Right lung (tissue), 5 donors: ENCODE data around the gene AARSD1. TPM values are rescaled to one million over a fixed set of nuclear protein-coding genes. Genes with fewer than 3 reads are reported as not detected.
"Not testable (repeated sequence)": the region's sequence is repeated elsewhere in the genome, so short reads cannot be mapped to it uniquely, and the experiment has no call there.

Experiments
- DNase-seq, 2 donors: peaks; one replicate each; pipeline ENCODE4 v3.0.0-alpha.2; 2013
- polyA plus RNA-seq, 5 donors: library from polyadenylated mRNA; unstranded; fragments of 120-200 nt; gene quantifications; one replicate each; pipeline versions ENCODE4 v1.2.1 to v1.2.3, GENCODE V29; 2013; ENCODE audit warnings: inconsistent platforms in 1 of 5, low replicate concordance in 1 of 5; ENCODE audit not compliant: insufficient read length in 5 of 5, insufficient read depth in 1 of 5

Gene AARSD1
- polyA plus RNA-seq, 5 donors: 60.1 to 83.9 (median 66.5) TPM

DNA sequence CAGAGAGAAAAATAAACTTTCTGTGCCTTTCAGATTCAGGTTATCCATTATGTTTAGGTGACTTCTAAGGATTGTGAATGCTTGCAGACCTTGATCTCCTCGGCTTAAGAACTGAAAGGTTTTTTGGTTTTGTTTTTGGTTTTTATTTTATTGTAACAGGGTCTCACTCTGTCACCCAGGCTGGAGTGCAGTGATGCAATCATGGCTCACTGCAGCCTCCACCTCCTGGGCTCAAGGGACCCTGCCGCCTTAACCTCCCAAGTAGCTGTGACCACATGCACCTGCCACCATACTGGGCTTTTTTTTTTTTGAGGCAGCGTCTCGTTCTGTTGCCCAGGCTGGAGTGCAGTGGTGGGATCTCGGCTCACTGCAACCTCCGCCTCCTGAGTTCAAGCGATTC lies 40.8 kb downstream of the AARSD1 start:
- DNase-seq: not testable (repeated sequence)

DNA sequence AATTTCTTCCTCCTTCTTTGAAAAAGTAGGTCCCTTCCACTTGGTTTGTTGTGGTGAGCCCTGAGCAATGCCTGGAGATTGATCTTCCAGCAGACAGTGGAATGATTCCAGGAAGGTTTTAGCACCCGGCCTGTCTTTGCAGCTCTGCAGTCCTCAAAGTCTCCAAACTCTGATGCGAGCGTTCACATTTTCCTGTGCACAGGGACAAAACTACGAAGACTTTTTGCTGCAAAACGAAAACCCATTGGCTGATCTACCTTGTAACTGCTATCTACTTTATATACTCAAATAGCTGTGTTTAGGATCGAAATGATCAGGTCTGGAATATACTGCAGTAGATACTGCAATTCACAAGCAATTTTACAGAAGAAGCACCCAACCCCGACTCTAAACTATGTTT lies 42.0 kb downstream of the AARSD1 start:
- no peak for DNase-seq

DNA sequence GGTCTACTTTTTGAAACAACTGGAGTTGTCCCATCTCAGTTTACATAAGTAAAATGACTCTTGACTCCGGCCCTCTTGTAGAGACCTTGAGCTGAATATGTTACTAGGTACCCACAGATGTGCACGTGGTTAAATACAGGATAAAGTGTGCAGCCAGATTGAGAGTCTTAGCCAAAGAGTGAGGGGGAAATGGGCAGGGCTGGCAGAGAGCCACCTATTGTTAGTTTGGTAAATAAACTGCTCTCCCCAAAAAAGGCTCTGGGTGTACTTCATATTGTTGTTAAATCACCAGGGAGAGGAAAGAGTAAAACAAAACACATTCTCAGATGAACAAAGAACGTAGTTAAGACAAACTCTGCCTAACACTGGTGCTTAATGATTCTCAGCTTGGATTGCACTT lies 43.3 kb downstream of the AARSD1 start:
- DNase-seq: peak in 1 of 2 donors; percentile 52

DNA sequence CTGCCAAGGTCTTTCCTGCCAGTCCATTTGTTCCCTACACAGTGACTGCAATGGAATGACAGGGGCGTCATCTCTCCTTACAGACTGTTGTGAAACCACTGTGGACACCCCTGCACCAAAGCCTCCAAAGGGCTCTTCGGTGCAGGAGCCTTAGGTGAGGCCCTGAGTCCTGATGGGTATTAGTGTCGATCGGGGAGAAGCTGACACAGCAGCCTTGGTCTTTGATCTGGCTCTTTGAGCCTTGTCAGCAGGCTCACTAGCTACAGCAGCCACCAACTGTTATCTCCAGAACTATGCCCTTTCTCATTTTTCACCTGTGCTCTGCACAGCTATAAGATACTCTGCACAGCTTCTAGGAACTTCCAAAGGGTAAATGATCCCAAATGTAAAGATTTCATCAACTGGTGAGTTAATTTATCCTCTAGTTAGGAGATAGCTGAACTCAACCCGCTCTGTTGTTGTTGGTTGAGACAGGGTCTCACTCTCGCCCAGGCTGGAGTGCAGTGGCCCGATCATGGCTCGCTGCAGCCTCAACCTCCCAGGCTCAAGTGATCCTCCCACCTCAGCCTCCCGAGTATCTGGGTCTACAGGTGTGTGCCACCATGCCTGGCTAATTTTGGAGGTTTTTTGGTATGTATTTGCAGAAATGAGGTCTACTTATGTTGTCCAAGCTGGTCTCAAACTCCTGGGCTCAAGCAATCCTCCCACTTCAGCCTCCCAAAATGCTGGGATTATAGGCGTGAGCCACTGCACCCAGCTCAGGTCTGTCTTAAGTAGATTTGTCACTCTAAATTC lies 44.0 kb downstream of the AARSD1 start:
- DNase-seq: no peak

DNA sequence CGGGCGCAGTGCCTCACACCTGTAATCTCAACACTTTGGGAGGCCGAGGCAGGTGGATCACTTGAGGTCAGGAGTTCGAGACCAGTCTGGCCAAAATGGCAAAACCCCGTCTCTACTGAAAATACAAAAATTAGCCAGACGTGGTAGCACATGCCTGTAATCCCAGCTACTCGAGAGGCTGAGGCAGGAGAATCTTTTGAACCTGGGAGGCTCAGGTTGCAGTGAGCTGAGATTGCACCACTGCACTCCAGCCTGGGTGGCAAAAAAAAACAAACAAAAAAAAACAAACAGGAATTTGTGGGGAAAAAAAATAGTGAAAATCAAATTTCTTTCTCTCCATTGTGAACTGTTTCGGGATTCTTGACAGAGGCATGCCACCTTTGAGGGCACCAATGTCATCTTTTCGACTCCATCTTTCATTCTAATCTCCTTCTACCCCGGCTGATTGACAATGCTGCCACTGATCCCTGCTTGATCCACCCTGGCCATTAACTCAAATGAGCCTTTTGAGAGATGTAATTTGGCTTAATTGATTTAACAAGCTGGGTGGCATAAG lies 44.7 kb downstream of the AARSD1 start:
- DNase-seq: not testable (repeated sequence)

DNA sequence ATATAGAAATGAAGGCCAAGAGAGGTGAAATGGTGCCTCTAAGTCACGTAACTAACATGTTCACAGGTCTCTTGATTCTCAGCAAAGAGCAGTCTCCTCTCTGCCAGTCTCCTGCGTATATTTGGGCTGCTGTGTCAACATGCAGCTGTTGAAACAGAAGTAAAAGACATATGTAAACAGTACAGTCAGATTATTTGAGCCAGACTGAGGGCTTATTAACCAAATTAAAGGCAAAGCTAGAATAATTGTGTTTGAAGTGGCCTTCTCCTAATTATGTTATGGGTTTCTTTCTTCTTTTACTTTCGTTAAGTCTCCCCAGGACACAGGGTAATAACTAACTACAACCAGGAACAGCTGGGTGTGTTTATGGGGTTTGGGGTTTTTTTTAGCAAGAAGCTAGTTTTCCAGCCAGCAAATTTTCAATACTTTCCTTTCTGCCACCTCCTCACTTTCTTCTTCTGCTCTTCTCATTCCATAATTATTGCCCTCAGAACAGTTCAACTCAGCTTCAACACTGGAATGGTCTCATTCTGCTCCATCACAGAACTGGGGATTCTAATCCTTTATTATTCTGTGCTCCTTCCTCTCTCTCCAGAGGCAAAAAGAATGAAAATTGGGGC lies 45.2 kb downstream of the AARSD1 start:
- DNase-seq: peak in 1 of 2 donors; percentile 46

DNA sequence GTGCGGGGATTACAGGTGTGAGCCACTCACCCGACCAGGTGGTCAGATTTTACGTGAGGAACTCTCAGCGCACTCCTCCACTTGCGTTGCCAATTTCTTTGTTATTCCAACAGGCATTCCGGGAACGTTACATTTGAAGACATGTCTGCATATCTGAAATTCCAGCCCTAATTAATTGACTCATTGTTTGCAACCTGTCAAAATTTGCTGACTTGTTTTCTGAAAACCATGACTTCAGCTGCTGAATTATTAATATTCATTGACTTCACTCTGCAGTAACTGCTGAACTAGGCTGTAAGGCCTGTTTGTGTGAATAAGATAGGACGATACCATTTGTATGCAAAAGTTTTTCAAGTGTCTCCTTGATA lies 47.0 kb downstream of the AARSD1 start:
- DNase-seq: no peak

DNA sequence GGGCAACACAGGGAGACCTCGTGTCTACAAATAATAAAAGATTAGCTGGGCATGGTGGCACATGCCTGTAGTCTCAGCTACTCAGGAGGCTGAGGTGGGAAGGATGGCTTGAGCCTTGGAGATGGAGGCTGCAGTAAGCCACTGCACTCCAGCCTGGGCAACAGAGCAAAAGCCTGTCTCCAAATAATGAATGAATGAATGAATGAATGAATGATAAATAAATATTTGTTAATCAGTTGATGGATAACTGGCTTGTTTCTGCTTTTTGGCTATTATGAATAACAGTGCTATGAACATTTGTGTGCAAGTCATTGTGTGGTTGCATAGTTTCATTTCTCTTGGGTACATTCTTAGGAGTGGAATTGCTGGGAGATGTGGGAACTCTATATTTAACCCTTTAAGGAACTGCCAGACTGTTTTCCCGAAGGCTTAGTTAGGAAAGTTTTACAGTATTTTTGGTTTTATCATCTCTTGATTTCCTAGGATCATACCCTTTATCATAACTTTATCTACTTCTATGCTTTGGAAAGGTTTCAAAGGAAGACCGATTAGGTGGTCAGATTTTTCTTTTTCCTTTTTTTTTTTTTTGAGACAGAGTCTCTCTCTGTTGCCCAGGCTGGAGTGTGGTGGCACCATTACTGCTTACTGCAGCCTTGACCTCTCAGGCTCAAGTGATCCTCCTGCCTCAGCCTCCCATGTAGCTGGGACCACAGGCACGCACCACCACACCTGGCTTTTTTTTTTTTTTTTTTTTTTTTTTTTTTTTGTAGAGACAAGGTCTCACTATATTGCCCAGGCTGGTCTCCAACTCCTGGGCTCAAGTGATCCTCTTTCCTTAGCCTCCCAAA lies 47.6 kb downstream of the AARSD1 start:
- DNase-seq: not testable (repeated sequence)

DNA sequence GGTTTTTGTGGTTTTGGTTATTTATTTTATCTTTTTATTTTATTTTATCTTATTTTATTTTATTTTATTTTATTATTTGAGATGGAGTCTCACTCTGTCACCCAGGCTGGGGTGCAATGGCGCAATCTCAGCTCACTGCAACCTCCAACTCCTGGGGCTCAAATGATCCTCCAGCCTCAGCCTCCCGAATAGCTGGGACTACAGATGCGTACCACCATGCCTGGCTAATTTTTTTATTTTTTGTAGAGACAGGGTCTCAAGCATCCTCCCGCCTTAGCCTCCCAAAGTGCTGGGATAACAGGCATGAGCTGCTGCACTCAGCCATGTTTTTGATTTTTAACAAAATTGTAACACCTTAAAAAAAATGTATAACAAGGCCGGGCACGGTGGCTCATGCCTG lies 49.0 kb downstream of the AARSD1 start:
- DNase-seq: not testable (repeated sequence)

DNA sequence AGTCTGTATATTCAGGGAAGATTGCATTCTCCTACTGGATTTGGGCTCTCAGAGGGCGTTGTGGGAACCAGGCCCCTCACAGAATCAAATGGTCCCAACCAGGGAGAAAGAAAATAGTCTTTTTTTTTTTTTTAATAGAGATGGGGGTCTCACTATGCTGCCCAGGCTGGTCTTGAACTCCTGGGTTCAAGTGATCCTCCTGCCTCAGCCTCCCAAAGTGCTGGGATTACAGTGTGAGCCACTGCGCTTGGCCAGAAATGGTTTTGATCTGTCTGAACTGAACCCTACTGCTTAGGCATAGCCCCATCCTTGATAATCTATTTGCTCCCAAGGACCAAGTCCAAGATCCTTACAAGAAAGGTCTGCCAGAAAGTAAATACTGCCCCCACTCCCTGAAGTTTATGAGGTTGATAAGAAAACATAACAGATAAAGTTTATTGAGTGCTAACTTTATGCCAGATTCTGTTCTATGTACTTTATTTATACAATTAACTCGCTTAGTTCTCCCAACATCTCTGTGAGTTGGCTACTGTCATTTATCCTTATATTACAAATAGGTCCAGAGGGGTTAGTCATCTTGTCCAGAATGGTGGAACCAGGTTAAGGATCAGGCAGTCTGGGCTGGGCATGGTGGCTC lies 50.2 kb downstream of the AARSD1 start:
- DNase-seq: no peak

DNA sequence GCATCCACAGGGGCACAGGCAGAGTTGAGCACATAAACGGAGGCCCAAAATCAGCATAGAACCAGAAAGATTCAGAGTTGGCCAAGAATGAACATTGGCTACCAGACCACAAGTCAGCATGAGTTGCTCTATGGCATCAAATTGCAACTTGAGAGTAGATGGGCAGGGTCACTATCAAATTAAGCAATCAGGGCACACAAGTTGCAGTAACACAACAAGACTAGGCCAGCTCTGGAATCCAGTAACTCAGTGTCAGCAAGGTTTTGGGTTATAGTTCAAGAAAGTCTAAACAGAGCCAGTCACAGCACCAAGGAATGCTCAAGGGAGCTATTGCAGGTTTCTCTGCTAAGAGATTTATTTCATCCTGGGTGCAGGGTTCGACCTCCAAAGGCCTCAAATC lies 50.7 kb downstream of the AARSD1 start:
- no peak for DNase-seq

DNA sequence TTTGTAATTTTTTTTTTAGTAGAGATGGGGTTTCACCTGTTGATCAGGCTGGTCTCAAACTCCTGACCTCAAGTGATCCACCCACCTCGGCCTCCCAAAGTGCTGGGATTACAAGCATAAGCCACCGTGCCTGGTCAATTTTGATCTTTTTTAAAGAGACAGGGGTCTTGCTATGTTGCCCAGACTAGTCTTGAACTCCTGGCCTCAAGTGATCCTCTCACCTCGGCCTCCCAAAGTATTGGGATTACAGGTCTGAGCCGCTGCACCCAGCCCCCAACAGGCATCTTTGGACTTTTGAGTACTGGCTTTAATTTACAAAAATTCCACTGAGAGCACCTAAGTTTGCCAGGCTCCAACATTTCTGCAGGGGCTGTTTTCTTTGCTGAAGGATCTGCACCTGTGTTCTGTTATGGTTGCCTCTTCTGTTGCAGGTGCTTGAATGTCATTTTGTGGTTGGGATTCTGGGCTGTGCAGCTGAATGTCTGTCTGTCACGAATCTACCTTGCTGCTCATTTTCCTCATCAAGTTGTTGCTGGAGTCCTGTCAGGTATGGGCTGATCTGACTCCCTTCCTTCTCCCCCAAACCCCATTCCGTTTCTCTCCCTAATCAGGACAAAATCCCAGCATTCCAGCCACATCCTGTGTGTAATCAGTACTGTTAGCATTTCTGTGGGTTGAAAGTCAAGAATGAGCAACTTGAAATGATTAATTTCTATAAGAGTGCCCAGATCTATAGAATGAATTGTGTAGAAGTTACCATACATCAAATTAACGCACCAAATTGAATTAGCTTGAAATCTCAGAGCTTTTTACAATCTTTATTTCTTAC lies 55.2 kb downstream of the AARSD1 start:
- no peak for DNase-seq

DNA sequence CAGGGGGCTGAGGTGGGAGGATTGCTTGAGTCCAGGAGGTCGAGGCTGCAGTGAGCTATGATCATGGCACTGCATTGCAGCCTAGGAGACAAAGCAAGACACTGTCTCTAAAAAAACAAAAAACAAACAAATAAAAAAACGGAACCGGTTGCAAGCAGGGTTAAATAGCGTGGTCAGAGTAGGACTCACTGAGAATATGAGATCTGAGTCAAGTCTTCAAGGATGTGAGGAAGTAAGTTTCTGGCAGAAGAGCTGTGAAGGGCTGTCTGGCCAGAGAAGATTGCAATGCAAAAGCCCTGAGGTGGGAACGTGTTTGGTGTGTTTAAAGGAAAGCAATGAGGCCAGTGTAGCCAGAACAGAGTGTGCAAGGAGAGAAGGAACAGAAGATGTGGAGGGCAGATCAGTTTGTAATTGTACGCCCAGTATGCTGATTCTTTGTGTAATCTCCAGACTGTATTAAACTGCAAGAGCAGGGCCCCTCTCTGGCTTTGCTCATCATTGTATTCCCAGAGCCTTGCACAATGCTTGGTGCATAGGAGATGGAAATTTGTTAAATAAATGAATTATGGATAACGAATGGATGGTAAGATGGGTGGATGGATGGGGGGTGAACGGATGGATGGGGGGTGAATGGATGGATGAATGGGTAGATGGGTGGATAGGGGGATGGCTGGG lies 57.3 kb downstream of the AARSD1 start:
- no peak for DNase-seq

DNA sequence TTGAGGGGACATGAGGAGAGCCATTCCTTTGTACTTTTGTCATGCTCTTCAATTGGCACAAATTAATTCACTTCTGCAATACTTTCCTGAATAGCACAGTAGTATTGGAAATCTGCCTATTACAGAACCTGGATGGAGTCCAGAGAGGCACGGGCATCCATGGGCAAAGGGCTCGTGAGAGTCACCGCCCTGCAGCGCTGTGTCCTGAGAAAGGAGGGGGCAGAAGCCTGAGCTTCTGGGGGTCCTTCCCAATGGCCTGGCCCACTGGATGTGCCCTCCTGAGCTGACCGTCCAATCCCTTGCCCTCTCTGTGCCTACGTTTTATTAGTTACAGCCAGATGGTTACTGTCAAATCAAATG lies 60.2 kb downstream of the AARSD1 start:
- DNase-seq: no peak

DNA sequence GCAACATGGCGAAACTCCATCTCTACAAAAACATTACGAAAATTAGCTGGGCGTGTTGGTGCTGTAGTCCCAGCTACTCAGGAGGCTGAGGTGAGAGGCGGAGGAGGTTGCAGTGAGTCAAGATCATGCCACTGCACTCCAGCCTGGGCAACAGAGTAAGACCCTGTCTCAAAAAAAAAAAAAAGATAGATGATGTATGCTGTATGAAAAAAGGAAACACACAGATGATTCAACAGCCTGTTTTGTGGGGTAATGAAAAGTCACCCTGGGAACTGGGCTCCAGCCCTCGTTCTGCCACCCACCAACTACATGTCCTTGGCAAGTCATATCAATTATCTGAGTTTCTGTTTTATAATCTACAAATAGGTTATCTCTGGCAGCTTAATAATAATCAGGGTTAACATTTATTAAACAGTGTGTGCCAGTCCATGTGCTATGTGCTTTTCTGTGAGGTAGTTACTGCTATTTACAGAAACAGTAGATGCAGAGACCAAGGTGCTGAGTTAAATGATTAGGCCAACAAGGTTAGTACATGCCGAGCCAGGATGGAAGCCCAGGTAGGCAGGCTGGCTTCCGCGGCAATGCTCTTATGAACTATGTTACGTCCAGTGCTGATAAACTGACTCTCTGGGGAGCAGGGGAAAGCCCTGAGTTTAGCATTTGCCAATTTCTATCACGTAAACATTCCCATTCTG lies 62.6 kb downstream of the AARSD1 start:
- no peak for DNase-seq
